ENCODE results near the gene EDIL3.

DNA sequence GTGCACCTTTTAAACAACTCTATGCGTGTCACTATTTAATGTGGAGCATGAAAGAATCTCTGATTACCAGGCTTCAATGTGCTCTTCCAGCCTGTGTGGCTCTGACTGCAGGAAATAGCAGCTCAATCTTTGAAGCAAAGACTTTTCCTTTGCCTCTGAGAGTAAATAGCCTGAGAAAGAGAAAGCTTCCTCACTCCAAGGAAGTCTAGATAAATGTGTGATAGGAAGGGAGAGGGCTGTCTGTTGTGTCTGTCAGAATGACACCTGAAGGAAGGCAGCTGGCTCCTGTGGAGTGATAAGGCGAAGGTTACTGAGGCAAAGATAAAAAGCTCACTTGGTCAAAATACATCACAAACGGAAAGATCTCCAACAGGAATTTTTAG, 458.7 kb downstream of the EDIL3 start:
- TF ChIP-seq, protein P1, sequence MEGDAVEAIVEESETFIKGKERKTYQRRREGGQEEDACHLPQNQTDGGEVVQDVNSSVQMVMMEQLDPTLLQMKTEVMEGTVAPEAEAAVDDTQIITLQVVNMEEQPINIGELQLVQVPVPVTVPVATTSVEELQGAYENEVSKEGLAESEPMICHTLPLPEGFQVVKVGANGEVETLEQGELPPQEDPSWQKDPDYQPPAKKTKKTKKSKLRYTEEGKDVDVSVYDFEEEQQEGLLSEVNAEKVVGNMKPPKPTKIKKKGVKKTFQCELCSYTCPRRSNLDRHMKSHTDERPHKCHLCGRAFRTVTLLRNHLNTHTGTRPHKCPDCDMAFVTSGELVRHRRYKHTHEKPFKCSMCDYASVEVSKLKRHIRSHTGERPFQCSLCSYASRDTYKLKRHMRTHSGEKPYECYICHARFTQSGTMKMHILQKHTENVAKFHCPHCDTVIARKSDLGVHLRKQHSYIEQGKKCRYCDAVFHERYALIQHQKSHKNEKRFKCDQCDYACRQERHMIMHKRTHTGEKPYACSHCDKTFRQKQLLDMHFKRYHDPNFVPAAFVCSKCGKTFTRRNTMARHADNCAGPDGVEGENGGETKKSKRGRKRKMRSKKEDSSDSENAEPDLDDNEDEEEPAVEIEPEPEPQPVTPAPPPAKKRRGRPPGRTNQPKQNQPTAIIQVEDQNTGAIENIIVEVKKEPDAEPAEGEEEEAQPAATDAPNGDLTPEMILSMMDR (IDR thresholded peaks at IDR 0.05) = no peak
- TF ChIP-seq POLR2A (IDR thresholded peaks at IDR 0.05) = no peak
